HepG2 (cell line): ENCODE measurements around the gene KIAA1328. TPM values are rescaled to one million over a fixed set of nuclear protein-coding genes. Genes with fewer than 3 reads are reported as not detected.

Experiments
- ATAC-seq: fragments of 200-7000 bp; cut with Tn5 transposase; 3 replicates; pipeline ENCODE4 v1.9.1; 2020; ENCODE audit warnings: mild to moderate bottlenecking, moderate library complexity
- BruUV-seq: library from RNA; stranded (reverse); fragments of 400-500 nt; replicated peaks from 2 replicates; lab custom pipeline; 2021; lab: Mats Ljungman, UMichigan
- CTCF ChIA-PET: fragments of 300-600 bp; formaldehyde crosslinking; extraction: SDS; loops from one replicate; lab custom pipeline; 2021; ENCODE audit warnings: low total read pairs, inconsistent platforms, low intra/inter-chr PET ratio; lab: Yijun Ruan, JAX
- POLR2A ChIA-PET: fragments of 350-600 bp; sonication (Branson Sonifier 250); formaldehyde crosslinking; loops from one replicate; lab custom pipeline; 2020; ENCODE audit warnings: antibody characterized with exemption, inconsistent platforms; lab: Yijun Ruan, JAX
- DNase-seq: peaks from one replicate; pipeline ENCODE4 v3.0.0-alpha.2; 2015; ENCODE audit warnings: low spot score
- FAIRE-seq: peaks from 3 replicates; lab custom pipeline; 2011; peaks lifted over from hg19 to GRCh38; lab: Jason Lieb, UNC
- H2AFZ ChIP-seq: one replicate; pipeline ENCODE4 v1.6.1; 2011; ENCODE audit warnings: low read length, inconsistent platforms
- H3K27ac ChIP-seq: fragments of 300-600 bp; 3 replicates; pipeline ENCODE4 v1.8.0; 2011; ENCODE audit warnings: mixed run types, mild to moderate bottlenecking, mixed read lengths, low read length, inconsistent platforms; ENCODE audit not compliant: insufficient read depth; ENCODE audit errors: extremely low read length
- H3K27me3 ChIP-seq, 2 experiments: fragments of 200-600 bp in 1 of 2; 2 replicates in 1 of 2; 3 replicates in 1 of 2; pipeline versions ENCODE4 v1.6.0 to v1.8.0; 2011; ENCODE audit warnings: low read length in 2 of 2, mild to moderate bottlenecking in 2 of 2, moderate library complexity in 2 of 2, inconsistent platforms in 1 of 2; ENCODE audit not compliant: insufficient read depth in 2 of 2, control insufficient read depth in 1 of 2
- H3K36me3 ChIP-seq, 2 experiments: fragments of 200-600 bp in 1 of 2; replicated peaks in 1 of 2; 2 replicates in 1 of 2; 3 replicates in 1 of 2; pipeline versions ENCODE4 v1.5.1 to v1.8.0; 2011; ENCODE audit warnings: low read length in 2 of 2, inconsistent platforms in 1 of 2; ENCODE audit not compliant: insufficient read depth in 2 of 2, control insufficient read depth in 1 of 2
- H3K4me1 ChIP-seq: 2 replicates; pipeline ENCODE4 v1.5.1; 2012; ENCODE audit warnings: low read length, inconsistent platforms; ENCODE audit not compliant: insufficient read depth
- H3K4me2 ChIP-seq: 2 replicates; pipeline ENCODE4 v1.6.0; 2011; ENCODE audit warnings: low read depth, low read length, inconsistent platforms
- H3K4me3 ChIP-seq, 3 experiments: fragments of 200-600 bp in 1 of 3; sonication (generic), shearing (Covaris generic) in 1 of 3; replicated peaks in 1 of 3; 2 replicates each; pipeline ENCODE4 v1.5.1; 2011 to 2016; ENCODE audit warnings: low read length in 3 of 3, inconsistent platforms in 2 of 3, low read depth in 2 of 3, mild to moderate bottlenecking in 2 of 3, control low read depth in 1 of 3, mixed read lengths in 1 of 3; ENCODE audit not compliant: insufficient read depth in 1 of 3
- H3K79me2 ChIP-seq: one replicate; pipeline ENCODE4 v1.6.1; 2011; ENCODE audit warnings: low read length, inconsistent platforms; ENCODE audit not compliant: insufficient read depth
- H3K9ac ChIP-seq: 2 replicates; pipeline ENCODE4 v1.6.0; 2011; ENCODE audit warnings: mild to moderate bottlenecking, low read depth, low read length, inconsistent platforms; ENCODE audit not compliant: insufficient read depth
- H3K9me3 ChIP-seq: 2 replicates; pipeline ENCODE4 v1.5.1; 2012; ENCODE audit warnings: mild to moderate bottlenecking, low read length
- H4K20me1 ChIP-seq: 2 replicates; pipeline ENCODE4 v1.6.0; 2011; ENCODE audit warnings: inconsistent platforms, mild to moderate bottlenecking, low read length, moderate library complexity; ENCODE audit not compliant: insufficient read depth
- CCAR2 ChIP-seq: fragments of 200-400 bp; formaldehyde crosslinking; optimal IDR thresholded peaks from 2 replicates; pipeline ENCODE3; 2018; ENCODE audit warnings: low read depth, mild to moderate bottlenecking, low read length, moderate library complexity
- MEF2D ChIP-seq: sonication (generic); formaldehyde crosslinking; IDR thresholded peaks from 2 replicates; pipeline ENCODE4 v1.5.1; 2020; ENCODE audit warnings: mild to moderate bottlenecking, missing genetic modification reagents
- REXO4 ChIP-seq: sonication (generic); formaldehyde crosslinking; IDR thresholded peaks from 2 replicates; pipeline ENCODE4 v1.8.0; 2022; ENCODE audit warnings: missing genetic modification reagents, mild to moderate bottlenecking, borderline replicate concordance
- ZNF777 ChIP-seq: sonication (generic); formaldehyde crosslinking; IDR thresholded peaks from 2 replicates; pipeline ENCODE4 v1.4.0; 2020; ENCODE audit warnings: missing genetic modification reagents
- ZNF883 ChIP-seq: sonication (generic); formaldehyde crosslinking; IDR thresholded peaks from 2 replicates; pipeline ENCODE4 v1.5.1; 2020; ENCODE audit warnings: mild to moderate bottlenecking, missing genetic modification reagents; ENCODE audit errors: not compliant biosample characterization
- WGBS: methylation state at CpG from one replicate; pipeline ENCODE4 v1.1.6; 2017; ENCODE audit warnings: low lambda C conversion rate; 5-methylcytosine and 5-hydroxymethylcytosine counted together
- in situ Hi-C: cut with HindIII; loops from 2 replicates; pipeline ENCODE4 v1.10.0; 2017; ENCODE audit warnings: low pct_unique_long_range_greater_than_20kb; ENCODE audit not compliant: extremely low pct_ligation_motif_present
- intact Hi-C: fragments of 100-400 bp; cut with micrococcal nuclease; formaldehyde crosslinking; loops from one replicate; pipeline ENCODE4 v1.10.0; 2022; ENCODE audit not compliant: unreplicated experiment
- polyA plus RNA-seq, 8 experiments: library from polyadenylated mRNA; depleted of rRNA in 3 of 8; stranded (reverse) in 7 of 8; unstranded in 1 of 8; fragments of >200 nt; fragmentation: Illumina TruSeq in 4 of 8; extraction: Trizol in 4 of 8; gene quantifications; 2 replicates each; pipeline versions ENCODE4 v1.2.1 to v1.2.3, GENCODE V29; 2011 to 2016; ENCODE audit warnings: low read depth in 4 of 8, missing spikeins in 1 of 8, mixed read lengths in 1 of 8; ENCODE audit not compliant: insufficient read depth in 1 of 8
- total RNA-seq, 5 experiments: library from RNA; depleted of rRNA; stranded (reverse); fragments of >200 nt; fragmentation: Illumina TruSeq; extraction: Trizol; gene quantifications; 2 replicates each; pipeline ENCODE4 v1.2.3, GENCODE V29; 2016; ENCODE audit warnings: low read depth in 1 of 5
- TF ChIP-seq, protein P1 (sequence below): sonication (generic); formaldehyde crosslinking; IDR thresholded peaks from 2 replicates; pipeline ENCODE4 v1.4.0; 2020; ENCODE audit warnings: missing genetic modification reagents
- TF ChIP-seq, protein P2 (sequence below): IDR thresholded peaks from 2 replicates; pipeline ENCODE4 v1.6.1; 2016; ENCODE audit warnings: missing biosample characterization, missing genetic modification reagents, low read depth
- TF ChIP-seq, protein P3 (sequence below): sonication (generic); formaldehyde crosslinking; IDR thresholded peaks from 2 replicates; pipeline ENCODE4 v1.8.0; 2022; ENCODE audit warnings: missing genetic modification reagents, mild to moderate bottlenecking, moderate library complexity, borderline replicate concordance
- TF ChIP-seq, protein P4 (sequence below): sonication (generic); formaldehyde crosslinking; conservative IDR thresholded peaks from 2 replicates; pipeline ENCODE4 v1.4.0; 2020; ENCODE audit warnings: missing genetic modification reagents
- TF ChIP-seq, protein P5 (sequence below): sonication (generic); formaldehyde crosslinking; IDR thresholded peaks from 2 replicates; pipeline ENCODE4 v1.9.0; 2021; ENCODE audit warnings: missing genetic modification reagents, mild to moderate bottlenecking, borderline replicate concordance
- TF ChIP-seq, protein P6 (sequence below): sonication (generic); formaldehyde crosslinking; IDR thresholded peaks from 2 replicates; pipeline ENCODE4 v1.5.1; 2020; ENCODE audit warnings: missing genetic modification reagents, mild to moderate bottlenecking, borderline replicate concordance

KIAA1328 gene
- total and polyA plus RNA-seq, 2 of the 13 experiments (the other 11 are each of a cell fraction or from before 2014, with no cell fraction given) = 4.1 to 6.0 TPM

DNA sequence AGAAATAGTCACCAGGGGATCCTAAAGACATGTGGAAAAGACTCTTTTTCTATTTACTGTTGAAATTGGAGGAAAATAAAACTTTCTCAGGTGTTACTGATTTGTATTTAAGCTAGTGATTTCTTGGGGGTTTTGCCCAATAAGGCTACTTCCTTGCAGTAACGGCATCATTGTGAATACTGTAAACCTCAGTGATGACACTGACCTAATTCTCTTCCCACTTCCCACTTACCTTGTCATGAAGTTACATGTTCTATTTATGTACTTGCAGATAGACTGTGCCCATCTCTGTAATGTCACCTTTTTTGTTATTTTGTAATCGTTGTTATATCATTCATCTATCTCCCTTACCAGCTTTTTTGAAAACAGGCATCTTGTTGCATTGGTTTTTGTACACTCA is 134.5 kb downstream of the KIAA1328 start:
- no peak for ATAC-seq
- BruUV-seq = no TSS peak
- in situ Hi-C loops = no loop called here
- H2AFZ ChIP-seq = no peak overlapping the region
- no peak overlapping the region for H3K9ac ChIP-seq
- no peaks in the 10 kb centered on the region for H3K27me3 ChIP-seq
- no peaks in the 10 kb centered on the region; the same call in 1 of the 2 replicates for H3K9me3 ChIP-seq
- no peaks in the 10 kb centered on the region for H3K36me3 ChIP-seq
- POLR2A ChIA-PET = no interaction called here
- H3K4me3 ChIP-seq = no peak overlapping the region
- no peak for FAIRE-seq
- H3K4me1 ChIP-seq = no peaks in the 10 kb centered on the region
- H4K20me1 ChIP-seq = no peaks in the 10 kb centered on the region
- WGBS = 83% methylated on average over 2 of the region's 2 CpGs
- H3K79me2 ChIP-seq = no peaks in the 10 kb centered on the region
- no peak for DNase-seq
- intact Hi-C loops = no loop called here
- CTCF ChIA-PET = no interaction called here
- no peak overlapping the region for H3K4me2 ChIP-seq
- no peak overlapping the region for H3K27ac ChIP-seq
- TF ChIP-seq ZNF777 (no peak), CCAR2 (no peak), REXO4 (CRISPR knock-in tag) (no peak), ZNF883 (CRISPR knock-in tag) (no peak), MEF2D (no peak)
- TF ChIP-seq, protein P1, sequence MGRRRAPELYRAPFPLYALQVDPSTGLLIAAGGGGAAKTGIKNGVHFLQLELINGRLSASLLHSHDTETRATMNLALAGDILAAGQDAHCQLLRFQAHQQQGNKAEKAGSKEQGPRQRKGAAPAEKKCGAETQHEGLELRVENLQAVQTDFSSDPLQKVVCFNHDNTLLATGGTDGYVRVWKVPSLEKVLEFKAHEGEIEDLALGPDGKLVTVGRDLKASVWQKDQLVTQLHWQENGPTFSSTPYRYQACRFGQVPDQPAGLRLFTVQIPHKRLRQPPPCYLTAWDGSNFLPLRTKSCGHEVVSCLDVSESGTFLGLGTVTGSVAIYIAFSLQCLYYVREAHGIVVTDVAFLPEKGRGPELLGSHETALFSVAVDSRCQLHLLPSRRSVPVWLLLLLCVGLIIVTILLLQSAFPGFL (CRISPR knock-in tag) = no peak
- TF ChIP-seq, protein P2, sequence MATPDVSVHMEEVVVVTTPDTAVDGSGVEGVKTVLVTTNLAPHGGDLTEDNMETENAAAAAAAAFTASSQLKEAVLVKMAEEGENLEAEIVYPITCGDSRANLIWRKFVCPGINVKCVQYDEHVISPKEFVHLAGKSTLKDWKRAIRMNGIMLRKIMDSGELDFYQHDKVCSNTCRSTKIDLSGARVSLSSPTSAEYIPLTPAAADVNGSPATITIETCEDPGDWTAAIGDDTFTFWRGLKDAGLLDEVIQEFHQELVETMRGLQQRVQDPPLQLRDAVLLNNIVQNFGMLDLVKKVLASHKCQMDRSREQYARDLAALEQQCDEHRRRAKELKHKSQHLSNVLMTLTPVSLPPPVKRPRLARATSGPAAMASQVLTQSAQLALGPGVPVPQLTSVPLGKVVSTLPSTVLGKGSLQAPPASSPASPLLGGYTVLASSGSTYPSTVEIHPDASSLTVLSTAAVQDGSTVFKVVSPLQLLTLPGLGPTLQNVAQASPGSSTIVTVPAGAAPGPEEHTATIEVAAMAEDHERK = no peak
- TF ChIP-seq, protein P3, sequence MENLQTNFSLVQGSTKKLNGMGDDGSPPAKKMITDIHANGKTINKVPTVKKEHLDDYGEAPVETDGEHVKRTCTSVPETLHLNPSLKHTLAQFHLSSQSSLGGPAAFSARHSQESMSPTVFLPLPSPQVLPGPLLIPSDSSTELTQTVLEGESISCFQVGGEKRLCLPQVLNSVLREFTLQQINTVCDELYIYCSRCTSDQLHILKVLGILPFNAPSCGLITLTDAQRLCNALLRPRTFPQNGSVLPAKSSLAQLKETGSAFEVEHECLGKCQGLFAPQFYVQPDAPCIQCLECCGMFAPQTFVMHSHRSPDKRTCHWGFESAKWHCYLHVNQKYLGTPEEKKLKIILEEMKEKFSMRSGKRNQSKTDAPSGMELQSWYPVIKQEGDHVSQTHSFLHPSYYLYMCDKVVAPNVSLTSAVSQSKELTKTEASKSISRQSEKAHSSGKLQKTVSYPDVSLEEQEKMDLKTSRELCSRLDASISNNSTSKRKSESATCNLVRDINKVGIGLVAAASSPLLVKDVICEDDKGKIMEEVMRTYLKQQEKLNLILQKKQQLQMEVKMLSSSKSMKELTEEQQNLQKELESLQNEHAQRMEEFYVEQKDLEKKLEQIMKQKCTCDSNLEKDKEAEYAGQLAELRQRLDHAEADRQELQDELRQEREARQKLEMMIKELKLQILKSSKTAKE (CRISPR knock-in tag) = no peak
- TF ChIP-seq, protein P4, sequence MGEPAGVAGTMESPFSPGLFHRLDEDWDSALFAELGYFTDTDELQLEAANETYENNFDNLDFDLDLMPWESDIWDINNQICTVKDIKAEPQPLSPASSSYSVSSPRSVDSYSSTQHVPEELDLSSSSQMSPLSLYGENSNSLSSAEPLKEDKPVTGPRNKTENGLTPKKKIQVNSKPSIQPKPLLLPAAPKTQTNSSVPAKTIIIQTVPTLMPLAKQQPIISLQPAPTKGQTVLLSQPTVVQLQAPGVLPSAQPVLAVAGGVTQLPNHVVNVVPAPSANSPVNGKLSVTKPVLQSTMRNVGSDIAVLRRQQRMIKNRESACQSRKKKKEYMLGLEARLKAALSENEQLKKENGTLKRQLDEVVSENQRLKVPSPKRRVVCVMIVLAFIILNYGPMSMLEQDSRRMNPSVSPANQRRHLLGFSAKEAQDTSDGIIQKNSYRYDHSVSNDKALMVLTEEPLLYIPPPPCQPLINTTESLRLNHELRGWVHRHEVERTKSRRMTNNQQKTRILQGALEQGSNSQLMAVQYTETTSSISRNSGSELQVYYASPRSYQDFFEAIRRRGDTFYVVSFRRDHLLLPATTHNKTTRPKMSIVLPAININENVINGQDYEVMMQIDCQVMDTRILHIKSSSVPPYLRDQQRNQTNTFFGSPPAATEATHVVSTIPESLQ = no peak
- TF ChIP-seq, protein P5, sequence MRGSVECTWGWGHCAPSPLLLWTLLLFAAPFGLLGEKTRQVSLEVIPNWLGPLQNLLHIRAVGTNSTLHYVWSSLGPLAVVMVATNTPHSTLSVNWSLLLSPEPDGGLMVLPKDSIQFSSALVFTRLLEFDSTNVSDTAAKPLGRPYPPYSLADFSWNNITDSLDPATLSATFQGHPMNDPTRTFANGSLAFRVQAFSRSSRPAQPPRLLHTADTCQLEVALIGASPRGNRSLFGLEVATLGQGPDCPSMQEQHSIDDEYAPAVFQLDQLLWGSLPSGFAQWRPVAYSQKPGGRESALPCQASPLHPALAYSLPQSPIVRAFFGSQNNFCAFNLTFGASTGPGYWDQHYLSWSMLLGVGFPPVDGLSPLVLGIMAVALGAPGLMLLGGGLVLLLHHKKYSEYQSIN = no peak
- TF ChIP-seq, protein P6, sequence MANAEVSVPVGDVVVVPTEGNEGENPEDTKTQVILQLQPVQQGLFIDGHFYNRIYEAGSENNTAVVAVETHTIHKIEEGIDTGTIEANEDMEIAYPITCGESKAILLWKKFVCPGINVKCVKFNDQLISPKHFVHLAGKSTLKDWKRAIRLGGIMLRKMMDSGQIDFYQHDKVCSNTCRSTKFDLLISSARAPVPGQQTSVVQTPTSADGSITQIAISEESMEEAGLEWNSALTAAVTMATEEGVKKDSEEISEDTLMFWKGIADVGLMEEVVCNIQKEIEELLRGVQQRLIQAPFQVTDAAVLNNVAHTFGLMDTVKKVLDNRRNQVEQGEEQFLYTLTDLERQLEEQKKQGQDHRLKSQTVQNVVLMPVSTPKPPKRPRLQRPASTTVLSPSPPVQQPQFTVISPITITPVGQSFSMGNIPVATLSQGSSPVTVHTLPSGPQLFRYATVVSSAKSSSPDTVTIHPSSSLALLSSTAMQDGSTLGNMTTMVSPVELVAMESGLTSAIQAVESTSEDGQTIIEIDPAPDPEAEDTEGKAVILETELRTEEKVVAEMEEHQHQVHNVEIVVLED = no peak
